GM21360 (cell line): Measurements from ENCODE around the gene RHBDL1.
A peak's percentile ranks its signal among the peaks of the same experiment; 100 is the strongest.

Source experiments
- ATAC-seq: cut with Tn5 transposase; IDR thresholded peaks from one replicate; pipeline ENCODE4 v1.9.1; 2021; ENCODE audit warnings: mild to moderate bottlenecking, moderate library complexity; ENCODE audit not compliant: unreplicated experiment

Gene RHBDL1

GRCh38 chr16:674968-675883, at the start of gene RHBDL1:
TSS of gene RHBDL1 (plus strand) at chr16:675671. CDS start at chr16:675791, 120 bp downstream.
- no peak for ATAC-seq

- ATAC-seq, result no peak
Measured at GRCh38 chr16:625977-626765, 49.3 kb upstream of the RHBDL1 start.

GRCh38 chr16:626787-627453, 48.6 kb upstream of the RHBDL1 start:
- ATAC-seq, result no peak

- no peak for ATAC-seq
Measured at GRCh38 chr16:627454-628239, 47.8 kb upstream of the RHBDL1 start.

GRCh38 chr16:628321-629061, 47.0 kb upstream of the RHBDL1 start:
- ATAC-seq, result no peak

GRCh38 chr16:629185-629832, 46.2 kb upstream of the RHBDL1 start:
- ATAC-seq, result no peak

GRCh38 chr16:629833-630248, 45.6 kb upstream of the RHBDL1 start:
- no peak for ATAC-seq

GRCh38 chr16:630249-630814, 45.1 kb upstream of the RHBDL1 start:
- no peak for ATAC-seq

GRCh38 chr16:630815-631405, 44.6 kb upstream of the RHBDL1 start, which contains the start of gene WFIKKN1:
TSS of gene WFIKKN1 (plus strand) at chr16:630985. CDS start at chr16:631254, 269 bp downstream.
- no peak for ATAC-seq

- ATAC-seq, result no peak
Measured at GRCh38 chr16:631808-632358, 43.6 kb upstream of the RHBDL1 start.

- ATAC-seq, result no peak
Measured at GRCh38 chr16:632486-633335, 42.8 kb upstream of the RHBDL1 start.

GRCh38 chr16:633336-634050, 42.0 kb upstream of the RHBDL1 start:
- ATAC-seq, result no peak

- no peak for ATAC-seq
Measured at GRCh38 chr16:634051-634670, 41.3 kb upstream of the RHBDL1 start.

- no peak for ATAC-seq
Measured at GRCh38 chr16:634996-635395, 40.5 kb upstream of the RHBDL1 start.

- ATAC-seq, result peak; percentile 12
Measured at GRCh38 chr16:635573-636205, 39.8 kb upstream of the RHBDL1 start.
